Thoracic aorta (tissue), 2 donors: Measurements from ENCODE around the gene POLN. TPM values are rescaled to one million over a fixed set of nuclear protein-coding genes. Genes with fewer than 3 reads are reported as not detected.

ENCODE experiments used
- ATAC-seq: fragments of 150-250 bp; one replicate; pipeline ENCODE4 v1.8.0; 2017; ENCODE audit warnings: low read depth; ENCODE audit not compliant: insufficient number of reproducible peaks, low FRiP score
- DNase-seq: peaks from one replicate; pipeline ENCODE4 v3.0.0-alpha.2; 2020; ENCODE audit warnings: low spot score
- H3K27ac ChIP-seq, 2 donors: fragments of 200-600 bp; sonication (generic); 1 replicate in 1 of 2; 2 replicates in 1 of 2; pipeline ENCODE4 v1.5.1; 2016; ENCODE audit warnings: mild to moderate bottlenecking in 2 of 2, moderate library complexity in 2 of 2
- H3K27me3 ChIP-seq: fragments of 200-600 bp; sonication (generic); replicated peaks from 2 replicates; pipeline ENCODE4 v1.6.0; 2016; ENCODE audit warnings: mild to moderate bottlenecking; ENCODE audit not compliant: insufficient read depth
- H3K36me3 ChIP-seq: fragments of 200-600 bp; sonication (generic); one replicate; pipeline ENCODE4 v1.5.1; 2016
- H3K4me1 ChIP-seq, 2 donors: fragments of 200-600 bp; sonication (generic); 1 replicate in 1 of 2; 2 replicates in 1 of 2; pipeline versions ENCODE4 v1.5.1 to v1.6.0; 2016; ENCODE audit warnings: low read depth in 2 of 2, mild to moderate bottlenecking in 1 of 2; ENCODE audit not compliant: control insufficient read depth in 1 of 2
- H3K4me3 ChIP-seq: fragments of 200-600 bp; sonication (generic); 2 replicates; pipeline ENCODE4 v1.5.1; 2016; ENCODE audit warnings: mild to moderate bottlenecking
- H3K9me3 ChIP-seq: fragments of 200-600 bp; sonication (generic); 2 replicates; pipeline ENCODE4 v1.5.1; 2016
- CTCF ChIP-seq: fragments of 200-600 bp; sonication (generic); IDR thresholded peaks from one replicate; pipeline ENCODE4 v1.5.1; 2019; ENCODE audit warnings: antibody characterized with exemption
- total RNA-seq, 2 donors: library from RNA; depleted of rRNA; stranded (reverse); fragments of >200 nt; gene quantifications; one replicate each; pipeline versions ENCODE4 v1.1.0 to v1.2.3, GENCODE V29; 2016

The POLN gene
- total RNA-seq, 2 donors from 2014 or later = 3.2 to 3.5 TPM

DNA sequence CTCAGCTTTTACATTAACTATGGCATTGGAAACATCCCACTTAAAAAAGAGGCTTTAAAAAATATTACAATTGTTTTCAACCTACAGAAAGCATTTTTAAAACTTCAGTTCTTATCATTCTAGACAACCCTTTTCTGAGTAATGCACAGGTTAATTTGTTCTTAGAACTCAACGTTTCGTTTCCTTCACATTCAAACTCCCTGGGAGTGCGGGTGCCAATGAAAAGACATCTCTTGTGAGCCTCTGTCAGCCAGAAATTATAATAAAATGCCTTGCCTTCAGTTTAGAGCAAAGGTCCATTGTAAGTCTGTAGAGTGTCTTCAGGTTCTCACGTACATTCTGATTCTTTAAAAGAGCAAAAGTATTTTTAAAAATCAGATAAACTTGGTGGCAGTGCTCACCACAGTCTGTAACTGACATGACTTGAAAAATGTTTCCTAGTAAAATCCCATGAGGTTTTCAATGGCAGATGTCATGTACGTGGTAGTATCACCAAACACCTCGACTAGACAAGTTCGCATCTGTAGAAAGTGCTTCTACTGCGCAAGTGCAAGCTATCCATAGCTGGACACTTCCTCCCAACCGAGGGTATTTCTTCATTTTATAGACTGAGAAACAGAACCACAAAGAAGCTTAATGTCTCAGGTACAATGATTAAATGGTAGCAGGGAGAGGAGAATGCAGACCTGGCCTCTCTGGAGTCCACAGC is 65.8 kb downstream of the POLN start:
- no peak for ATAC-seq

GRCh38 chr4:2174061-2174460 is 67.9 kb downstream of the POLN start:
- no peak for ATAC-seq
- no peak for DNase-seq

More for the DNA sequence above, 65.8 kb downstream of the POLN start:
- Histone ChIP-seq H3K27me3 (no peaks in the 10 kb centered on the region), H3K27ac (no peak overlapping the region), H3K4me3 (no peak overlapping the region), H3K4me1 (no peaks in the 10 kb centered on the region), H3K9me3 (no peaks in the 10 kb centered on the region), H3K36me3 (no peaks in the 10 kb centered on the region)
- TF ChIP-seq CTCF = no peak
- DNase-seq = no peak

GRCh38 chr4:2172627-2173231 is 69.2 kb downstream of the POLN start:
- Histone ChIP-seq H3K27me3 (no peaks in the 10 kb centered on the region), H3K4me1 (no peaks in the 10 kb centered on the region), H3K9me3 (no peaks in the 10 kb centered on the region), H3K4me3 (no peak overlapping the region), H3K27ac (no peak overlapping the region), H3K36me3 (peaks cover 3% of the 10 kb centered on the region)
- no peak for TF ChIP-seq CTCF
- ATAC-seq = no peak
- no peak for DNase-seq

More at GRCh38 chr4:2174061-2174460, 67.9 kb downstream of the POLN start:
- no peaks in the 10 kb centered on the region for H3K9me3 ChIP-seq
- no peak overlapping the region for H3K27ac ChIP-seq
- no peak for TF ChIP-seq CTCF
- no peak overlapping the region for H3K4me3 ChIP-seq
- no peaks in the 10 kb centered on the region for H3K27me3 ChIP-seq
- peaks cover 3% of the 10 kb centered on the region for H3K36me3 ChIP-seq
- no peaks in the 10 kb centered on the region for H3K4me1 ChIP-seq

- Histone ChIP-seq H3K4me3 (no peak overlapping the region), H3K27me3 (no peaks in the 10 kb centered on the region), H3K4me1 (no peaks in the 10 kb centered on the region), H3K27ac (no peak overlapping the region), H3K9me3 (no peaks in the 10 kb centered on the region), H3K36me3 (peaks cover 3% of the 10 kb centered on the region)
- no peak for TF ChIP-seq CTCF
- ATAC-seq = no peak
- no peak for DNase-seq
Observed at GRCh38 chr4:2172161-2172560, 69.8 kb downstream of the POLN start.

- Histone ChIP-seq H3K9me3 (no peaks in the 10 kb centered on the region), H3K36me3 (peaks cover 3% of the 10 kb centered on the region), H3K27me3 (no peaks in the 10 kb centered on the region), H3K4me3 (no peak overlapping the region), H3K27ac (no peak overlapping the region), H3K4me1 (no peaks in the 10 kb centered on the region)
- DNase-seq = no peak
- TF ChIP-seq CTCF = no peak
- no peak for ATAC-seq
Observed at GRCh38 chr4:2168469-2169319, 73.2 kb downstream of the POLN start.
